ENCODE results near the gene ATP6V0B. TPM values are rescaled to one million over a fixed set of nuclear protein-coding genes. Genes with fewer than 3 reads are reported as not detected.

Gene ATP6V0B
- total and polyA plus RNA-seq, 7 donors: 87.9 to 260 (median 133) TPM

- H3K36me3 ChIP-seq (ENCODE audit: insufficient read depth in 1 of 2, low read depth in 1 of 2): no peaks in the 10 kb centered on the region
- ATAC-seq: no peak
- DNase-seq: no peak
- H3K4me1 ChIP-seq: peaks cover 20% of the 10 kb centered on the region
- no peak overlapping the region for H3K27ac ChIP-seq
- 35 to 56% (median 43%) methylated on average over 10 of the region's 10 CpGs for WGBS, 3 donors
- no peaks in the 10 kb centered on the region for H3K9me3 ChIP-seq
- TF ChIP-seq CTCF (IDR thresholded peaks at IDR 0.05): no peak
- intact Hi-C loops (cut with DNase I): loop anchor here in 1 of 2 donors (5.0 to 10.0 kb wide), 2 partner anchors 274 to 411 kb away; no protein-coding TSS in a partner anchor
- H3K27me3 ChIP-seq (ENCODE audit: insufficient read depth in 3 of 3, low read length in 2 of 3): peaks cover 0 to 4% (median 0%) of the 10 kb centered on the region in 3 donors
- H3K4me3 ChIP-seq: no peak overlapping the region
Measured at GRCh38 chr1:43938383-43938782, 36.4 kb upstream of the ATP6V0B start.

- TF ChIP-seq CTCF (IDR thresholded peaks at IDR 0.05): no peak
- H3K36me3 ChIP-seq (ENCODE audit: insufficient read depth in 1 of 2, low read depth in 1 of 2): no peaks in the 10 kb centered on the region
- peaks cover 14% of the 10 kb centered on the region for H3K4me1 ChIP-seq
- ATAC-seq (peak in 2 of 4 donors; percentile 65 to 68), DNase-seq (peak in 1 of 2 donors; percentile 79)
- H3K9me3 ChIP-seq: no peaks in the 10 kb centered on the region
- intact Hi-C loops (cut with DNase I): loop anchor here in 1 of 2 donors (5.0 to 10.0 kb wide), 2 partner anchors 274 to 412 kb away; no protein-coding TSS in a partner anchor
- 37 to 56% (median 44%) methylated on average over 3 of the region's 3 CpGs for WGBS, 3 donors
- no peak overlapping the region for H3K4me3 ChIP-seq
- H3K27me3 ChIP-seq (ENCODE audit: insufficient read depth in 3 of 3, low read length in 2 of 3): no peaks in the 10 kb centered on the region
- H3K27ac ChIP-seq: no peak overlapping the region
Measured at GRCh38 chr1:43938892-43939587, 35.7 kb upstream of the ATP6V0B start.

- 87 to 90% (median 90%) methylated on average over 3 of the region's 3 CpGs for WGBS, 3 donors
- intact Hi-C loops (cut with DNase I): loop anchor here in 1 of 2 donors (10.0 kb wide), 1 partner anchor 408 kb away; the partner anchor contains the start of gene PTPRF
- H3K4me3 ChIP-seq: no peak overlapping the region
- DNase-seq (no peak), ATAC-seq (no peak)
- no peak overlapping the region for H3K27ac ChIP-seq
- no peaks in the 10 kb centered on the region for H3K9me3 ChIP-seq
- H3K36me3 ChIP-seq (ENCODE audit: insufficient read depth in 1 of 2, low read depth in 1 of 2): no peaks in the 10 kb centered on the region
- peaks cover 8% of the 10 kb centered on the region for H3K4me1 ChIP-seq
- no peak for TF ChIP-seq CTCF (IDR thresholded peaks at IDR 0.05)
- H3K27me3 ChIP-seq (ENCODE audit: insufficient read depth in 3 of 3, low read length in 2 of 3): no peaks in the 10 kb centered on the region
Measured at GRCh38 chr1:43942411-43942810, 32.3 kb upstream of the ATP6V0B start.

- intact Hi-C loops (cut with DNase I): loop anchor here in 1 of 2 donors (10.0 kb wide), 1 partner anchor 410 kb away; the partner anchor contains the start of gene PTPRF
- H3K9me3 ChIP-seq: no peaks in the 10 kb centered on the region
- H3K27me3 ChIP-seq (ENCODE audit: insufficient read depth in 3 of 3, low read length in 2 of 3): no peaks in the 10 kb centered on the region
- no peak for DNase-seq
- no peak overlapping the region for H3K27ac ChIP-seq
- peaks cover 31% of the 10 kb centered on the region for H3K4me1 ChIP-seq
- H3K36me3 ChIP-seq (ENCODE audit: insufficient read depth in 1 of 2, low read depth in 1 of 2): peaks cover 0 to 6% of the 10 kb centered on the region in 2 donors
- TF ChIP-seq CTCF (IDR thresholded peaks at IDR 0.05): no peak
- no peak for ATAC-seq
- no peak overlapping the region for H3K4me3 ChIP-seq
- WGBS, 3 donors: 85 to 100% (median 91%) methylated on average over 1 of the region's 1 CpG
Measured at GRCh38 chr1:43944860-43945259, 29.9 kb upstream of the ATP6V0B start.

Measured in psoas muscle (tissue), 8 donors.